Duodenal mucosa (tissue), 2 donors: ENCODE results near the gene PRTN3.

ENCODE experiments used
- H3K27ac ChIP-seq: one replicate; pipeline ENCODE4 v1.7.0; 2013; ENCODE audit warnings: low read depth, low read length
- H3K27me3 ChIP-seq, 2 donors: one replicate each; pipeline ENCODE4 v1.7.0; 2013; ENCODE audit warnings: low read length in 2 of 2, control low read depth in 1 of 2; ENCODE audit not compliant: insufficient read depth in 2 of 2, control insufficient read depth in 1 of 2
- H3K36me3 ChIP-seq, 2 donors: one replicate each; pipeline ENCODE4 v1.7.0; 2013; ENCODE audit warnings: low read length in 2 of 2, control low read depth in 1 of 2; ENCODE audit not compliant: insufficient read depth in 2 of 2, control insufficient read depth in 1 of 2
- H3K4me1 ChIP-seq, 2 donors: one replicate each; pipeline ENCODE4 v1.7.0; 2013; ENCODE audit warnings: low read length in 2 of 2, control low read depth in 1 of 2; ENCODE audit not compliant: insufficient read depth in 2 of 2, control insufficient read depth in 1 of 2
- H3K4me3 ChIP-seq, 2 donors: one replicate each; pipeline ENCODE4 v1.7.0; 2013; ENCODE audit warnings: low read length in 2 of 2, low read depth in 1 of 2
- H3K9ac ChIP-seq, 2 donors: one replicate each; pipeline ENCODE4 v1.7.0; 2013; ENCODE audit warnings: low read length in 2 of 2, low read depth in 1 of 2
- H3K9me3 ChIP-seq, 2 donors: one replicate each; pipeline ENCODE4 v1.7.0; 2013; ENCODE audit warnings: low read length in 2 of 2, control low read depth in 1 of 2; ENCODE audit not compliant: control insufficient read depth in 1 of 2

Gene PRTN3

GRCh38 chr19:892894-893689, 52.3 kb downstream of the PRTN3 start, which contains the start of the genes MED16 and RNU6-9:
Gene MED16 (minus strand): TSS chr19:893187. CDS start chr19:891131, 2,056 bp downstream.
Gene RNU6-9 (plus strand): TSS chr19:893484.
- no peaks in the 10 kb centered on the region for H3K9me3 ChIP-seq
- peaks cover 4 to 5% of the 10 kb centered on the region in 2 donors for H3K4me1 ChIP-seq
- peak within 1 kb of the TSS; percentile 81 to 92 for H3K9ac ChIP-seq
- peaks cover 8 to 32% of the 10 kb centered on the region in 2 donors for H3K36me3 ChIP-seq
- H3K27me3 ChIP-seq, result no peaks in the 10 kb centered on the region
- peak within 1 kb of the TSS; percentile 90 for H3K27ac ChIP-seq
- H3K4me3 ChIP-seq, result peak within 1 kb of the TSS; percentile 83 to 84

DNA sequence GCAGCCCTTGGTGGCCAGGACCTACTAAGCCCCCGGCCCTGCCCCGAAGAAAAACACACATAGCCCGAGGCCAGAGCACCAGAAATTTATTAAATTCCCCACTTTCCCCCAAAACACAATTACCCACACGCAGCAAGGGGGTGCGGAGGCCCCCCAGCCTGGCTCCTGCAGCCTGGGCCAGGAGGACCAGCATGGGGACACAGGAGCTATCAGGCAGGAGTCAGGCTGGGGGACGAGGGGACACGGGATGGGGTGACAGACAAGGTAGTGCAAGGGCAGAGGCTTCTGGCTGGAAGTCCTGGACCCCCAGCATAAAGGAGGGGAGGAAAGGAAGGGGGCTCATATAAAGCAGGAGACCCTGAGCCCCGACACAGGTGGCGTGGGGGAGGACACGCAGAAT, 55.6 kb downstream of the PRTN3 start:
- no peak overlapping the region for H3K27ac ChIP-seq
- peaks cover 0 to 22% of the 10 kb centered on the region in 2 donors for H3K36me3 ChIP-seq
- no peaks in the 10 kb centered on the region for H3K27me3 ChIP-seq
- H3K4me3 ChIP-seq, result no peak overlapping the region
- H3K4me1 ChIP-seq, result peaks cover 4 to 5% of the 10 kb centered on the region in 2 donors
- no peaks in the 10 kb centered on the region for H3K9me3 ChIP-seq
- H3K9ac ChIP-seq, result no peak overlapping the region

DNA sequence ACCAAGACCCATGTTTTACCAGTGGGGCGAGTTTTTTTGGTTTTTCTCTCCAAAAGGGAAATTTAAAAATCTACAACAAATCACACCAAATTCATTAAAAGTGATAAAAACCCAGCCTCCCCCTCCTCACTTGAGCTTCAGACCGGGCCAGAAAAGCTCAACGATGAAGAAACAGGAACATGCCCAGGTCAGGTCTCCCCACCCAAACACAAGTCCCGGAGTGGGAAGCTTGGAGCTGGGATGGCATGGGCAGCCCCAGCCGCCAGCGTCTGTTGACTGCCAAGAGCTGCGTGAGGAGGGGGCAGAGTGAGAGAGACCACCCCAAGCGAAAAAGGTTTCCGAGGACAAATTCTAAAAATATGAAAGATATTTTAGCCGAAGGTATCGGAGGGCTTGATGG, 56.2 kb downstream of the PRTN3 start:
- Histone ChIP-seq H3K27me3 (no peaks in the 10 kb centered on the region), H3K9ac (no peak overlapping the region), H3K27ac (no peak overlapping the region), H3K4me1 (peaks cover 3% of the 10 kb centered on the region in 2 donors), H3K4me3 (no peak overlapping the region), H3K9me3 (no peaks in the 10 kb centered on the region), H3K36me3 (peaks cover 3 to 23% of the 10 kb centered on the region in 2 donors)

DNA sequence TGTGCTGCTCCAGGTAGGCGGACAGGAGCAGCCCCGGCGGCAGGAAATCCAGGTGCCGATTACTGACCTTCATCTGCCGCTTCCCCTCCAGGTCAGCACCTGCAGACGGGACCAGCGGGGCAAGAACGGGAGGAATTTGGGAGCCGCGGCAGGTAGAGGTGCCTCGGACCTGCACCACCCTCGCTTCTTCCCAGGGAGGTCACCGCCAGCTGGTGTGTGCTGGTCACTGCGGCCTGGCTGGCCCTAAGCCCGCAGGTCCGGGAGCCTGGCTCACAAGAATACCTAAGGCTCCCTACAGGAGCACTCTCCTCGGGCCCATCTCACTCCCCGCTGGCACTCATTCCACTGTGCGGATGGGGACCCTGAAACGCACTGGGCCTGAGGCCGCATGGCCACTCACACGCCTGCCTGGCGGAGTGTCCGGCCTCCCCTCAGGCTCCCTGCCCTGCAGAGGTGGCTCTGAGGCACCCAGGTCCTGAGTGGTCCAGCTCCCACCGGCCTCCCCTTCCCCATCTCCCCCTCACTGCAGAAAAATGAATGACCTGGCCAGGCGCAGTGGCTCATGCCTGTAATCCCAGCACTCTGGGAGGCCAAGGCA, 56.7 kb downstream of the PRTN3 start:
- Histone ChIP-seq H3K4me3 (no peak overlapping the region), H3K27ac (no peak overlapping the region), H3K9me3 (no peaks in the 10 kb centered on the region), H3K4me1 (no peaks in the 10 kb centered on the region), H3K36me3 (peaks cover 3 to 23% of the 10 kb centered on the region in 2 donors), H3K27me3 (no peaks in the 10 kb centered on the region), H3K9ac (no peak overlapping the region)
